HCT116 (cell line): ENCODE data around the gene CNTNAP2.

Source experiments
- CTCF ChIP-seq, 3 experiments: fragments of 200-600 bp in 1 of 3; sonication (generic) in 1 of 3; IDR thresholded peaks in 2 of 3; conservative IDR thresholded peaks in 1 of 3; 2 replicates each; pipeline ENCODE4 v1.5.1; 2012 to 2017; ENCODE audit warnings: low read depth in 2 of 3, low read length in 2 of 3, antibody characterized with exemption in 1 of 3, borderline replicate concordance in 1 of 3, control low read depth in 1 of 3, mild to moderate bottlenecking in 1 of 3, mixed read lengths in 1 of 3, mixed run types in 1 of 3, moderate library complexity in 1 of 3; ENCODE audit not compliant: insufficient read depth in 1 of 3
- EZH2 ChIP-seq: fragments of 200-600 bp; sonication (generic); IDR thresholded peaks from 2 replicates; pipeline ENCODE4 v1.6.1; 2017; ENCODE audit warnings: antibody characterized with exemption, mixed run types
- JUND ChIP-seq: IDR thresholded peaks from 2 replicates; pipeline ENCODE4 v1.6.1; 2012
- POLR2A ChIP-seq: IDR thresholded peaks from 2 replicates; pipeline ENCODE4 v1.7.0; 2011; ENCODE audit warnings: borderline replicate concordance; ENCODE audit not compliant: insufficient read depth, insufficient read length; ENCODE audit errors: extremely low read depth
- RAD21 ChIP-seq: IDR thresholded peaks from 2 replicates; pipeline ENCODE4 v1.6.1; 2012; ENCODE audit warnings: low read depth, mild to moderate bottlenecking
- SP1 ChIP-seq: IDR thresholded peaks from 2 replicates; pipeline ENCODE4 v1.6.1; 2012; ENCODE audit warnings: low read depth
- ZNF274 ChIP-seq: fragments of 200-500 bp; sonication (Bioruptor generic); IDR thresholded peaks from 2 replicates; pipeline ENCODE4 v1.6.1; 2014; ENCODE audit warnings: mild to moderate bottlenecking, low read depth, low read length, inconsistent platforms

GRCh38 chr7:146639291-146639690, 522.7 kb downstream of the CNTNAP2 start:
- TF ChIP-seq ZNF274 (no peak), JUND (no peak), CTCF (IDR thresholded peaks at IDR 0.05 in 2 of 3, conservative IDR thresholded peaks at IDR 0.05 in 1 of 3; ENCODE audit: borderline replicate concordance in 1 of 3, insufficient read depth in 1 of 3, low read depth in 2 of 3, low read length in 2 of 3) (no peak), RAD21 (no peak), POLR2A (no peak), SP1 (no peak), EZH2 (no peak)
